GM12891 (cell line): Measurements from ENCODE around the gene ZBTB12.
"Not testable (repeated sequence)": the region's sequence is repeated elsewhere in the genome, so short reads cannot be mapped to it uniquely, and the experiment has no call there.

Experiments used
- PAX5 ChIP-seq: IDR thresholded peaks from 2 replicates; pipeline ENCODE4 v1.6.1; 2011; ENCODE audit warnings: low read length, moderate library complexity, mild to moderate bottlenecking; ENCODE audit not compliant: insufficient read depth, severe bottlenecking
- POLR2A ChIP-seq: IDR thresholded peaks from 2 replicates; pipeline ENCODE4 v1.6.1; 2011; ENCODE audit warnings: low read depth, low read length, control low read depth
- POLR2AphosphoS5 ChIP-seq: IDR thresholded peaks from 2 replicates; pipeline ENCODE4 v1.6.1; 2011; ENCODE audit warnings: low read depth, low read length, control low read depth
- POU2F2 ChIP-seq: IDR thresholded peaks from 2 replicates; pipeline ENCODE4 v1.6.1; 2011; ENCODE audit warnings: low read depth, mild to moderate bottlenecking, control low read depth, low read length, moderate library complexity
- SPI1 ChIP-seq: IDR thresholded peaks from 2 replicates; pipeline ENCODE4 v1.6.1; 2011; ENCODE audit warnings: low read depth, low read length, control low read depth
- TAF1 ChIP-seq: IDR thresholded peaks from 2 replicates; pipeline ENCODE4 v1.6.1; 2011; ENCODE audit warnings: low read depth, low read length, control low read depth

DNA sequence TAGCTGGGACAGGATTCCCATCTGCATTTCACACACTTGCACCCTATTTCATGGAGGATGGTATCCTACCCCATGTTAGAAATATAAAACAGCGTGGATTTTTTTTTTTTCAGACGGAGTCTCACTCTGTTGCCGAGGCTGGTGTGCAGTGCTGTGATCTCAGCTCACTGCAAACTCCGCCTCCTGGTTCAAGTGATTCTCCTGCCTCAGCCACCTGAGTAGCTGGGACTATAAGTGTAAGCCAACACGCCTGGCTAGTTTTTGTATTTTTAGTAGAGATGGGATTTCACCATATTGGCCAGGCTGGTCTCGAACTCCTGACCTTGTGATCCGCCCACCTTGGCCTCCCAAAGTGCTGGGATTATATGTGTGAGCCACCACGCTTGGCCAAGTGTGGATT lies 44.1 kb downstream of the ZBTB12 start:
- not testable (repeated sequence) for TF ChIP-seq POLR2A, POLR2AphosphoS5, TAF1, PAX5, SPI1, POU2F2
